ENCODE data around the gene PTPRM.

Gene PTPRM

DNA sequence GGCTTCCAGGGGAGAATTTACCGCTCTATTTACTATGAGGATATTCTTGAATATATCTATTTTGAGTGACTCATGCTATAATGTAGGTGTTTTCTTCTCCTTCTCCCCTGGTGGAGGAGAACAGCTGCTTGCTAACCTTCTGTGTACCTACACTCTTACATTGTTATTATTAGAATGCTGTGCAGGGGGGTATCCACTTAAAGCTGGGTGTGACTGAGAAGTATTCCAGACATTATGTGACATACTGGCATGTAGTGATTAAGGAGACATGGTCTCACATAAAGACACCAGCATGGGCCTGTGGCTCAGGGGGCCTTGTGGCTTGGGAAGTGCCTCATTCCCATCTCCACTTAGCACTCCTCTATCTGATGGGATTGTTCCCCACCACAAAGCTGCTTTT, 287.9 kb downstream of the PTPRM start:
- no peak for TF ChIP-seq POLR2A (IDR thresholded peaks at IDR 0.05; ENCODE audit: low read depth, low read length)
- DNase-seq (ENCODE audit: insufficient read length, low spot score), result no peak
- FAIRE-seq, result no peak

DNA sequence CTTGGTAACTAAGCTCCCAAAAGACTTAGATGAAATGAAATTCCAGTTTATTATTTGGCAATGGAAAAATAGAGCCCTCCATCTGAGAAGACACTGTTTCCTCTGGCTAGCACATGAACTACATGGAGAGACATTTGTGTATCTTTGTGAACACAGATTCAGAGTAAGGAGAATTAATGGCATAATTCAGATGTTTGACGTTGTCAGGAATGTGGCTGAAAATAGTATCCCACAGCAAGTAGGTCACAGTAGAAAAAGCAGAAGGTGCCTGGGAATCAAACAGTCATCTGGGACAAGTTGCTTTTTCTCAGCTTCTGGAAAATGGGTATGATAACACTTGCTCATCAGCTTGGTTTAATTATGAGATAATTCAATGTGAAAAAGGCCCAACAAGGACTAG, 288.6 kb downstream of the PTPRM start:
- TF ChIP-seq POLR2A (IDR thresholded peaks at IDR 0.05; ENCODE audit: low read depth, low read length), result no peak
- FAIRE-seq, result peak; percentile 53

GRCh38 chr18:7856116-7856515, 289.0 kb downstream of the PTPRM start:
- no peak for TF ChIP-seq POLR2A (IDR thresholded peaks at IDR 0.05; ENCODE audit: low read depth, low read length)
- no peak for DNase-seq (ENCODE audit: insufficient read length, low spot score)
- peak; percentile 61 for FAIRE-seq

More for the DNA sequence above, 288.6 kb downstream of the PTPRM start:
- DNase-seq (ENCODE audit: insufficient read length, low spot score), result no peak

DNA sequence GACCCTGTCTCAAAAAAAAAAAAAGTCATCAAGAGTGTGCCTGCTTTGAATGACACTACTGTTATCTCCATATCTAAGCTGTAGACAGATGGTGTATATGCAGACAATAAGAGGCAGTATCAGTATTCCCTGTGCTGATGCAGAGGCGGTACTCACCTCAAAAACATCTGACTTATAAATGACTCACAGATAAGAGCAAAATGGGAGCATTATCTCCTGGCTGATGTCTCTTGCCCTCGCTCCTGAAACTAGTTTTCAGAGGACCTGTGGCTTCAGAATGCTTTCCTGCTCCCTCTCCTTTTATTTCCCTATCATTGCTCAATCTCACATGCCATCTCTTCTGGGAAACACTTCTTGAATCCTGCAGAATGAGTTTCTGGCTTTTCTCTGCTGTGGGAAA, 289.6 kb downstream of the PTPRM start:
- peak; percentile 88 for FAIRE-seq
- no peak for DNase-seq (ENCODE audit: insufficient read length, low spot score)

DNA sequence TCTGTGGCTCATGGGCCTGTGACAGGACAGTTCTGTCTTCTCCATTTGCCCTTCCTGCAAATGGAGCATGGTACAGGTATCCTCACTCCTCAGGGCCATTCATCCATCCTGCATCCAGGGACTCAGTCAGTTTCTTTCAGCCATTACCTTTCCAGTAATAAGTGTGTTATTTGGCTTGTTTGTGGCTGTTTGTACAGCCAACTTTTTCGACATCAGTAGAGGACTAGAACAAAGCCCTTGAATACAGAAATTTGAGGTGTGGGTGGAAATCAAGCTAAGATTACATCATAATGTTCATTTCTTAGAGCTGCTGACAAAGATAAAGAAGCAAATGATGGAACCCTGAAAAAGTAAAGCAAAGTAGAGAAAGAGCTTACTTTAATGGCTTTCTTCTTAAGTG, 290.4 kb downstream of the PTPRM start:
- FAIRE-seq, result no peak
- no peak for DNase-seq (ENCODE audit: insufficient read length, low spot score)
- no peak for TF ChIP-seq POLR2A (IDR thresholded peaks at IDR 0.05; ENCODE audit: low read depth, low read length)

More for the DNA sequence above, 289.6 kb downstream of the PTPRM start:
- TF ChIP-seq POLR2A (IDR thresholded peaks at IDR 0.05; ENCODE audit: low read depth, low read length), result no peak

DNA sequence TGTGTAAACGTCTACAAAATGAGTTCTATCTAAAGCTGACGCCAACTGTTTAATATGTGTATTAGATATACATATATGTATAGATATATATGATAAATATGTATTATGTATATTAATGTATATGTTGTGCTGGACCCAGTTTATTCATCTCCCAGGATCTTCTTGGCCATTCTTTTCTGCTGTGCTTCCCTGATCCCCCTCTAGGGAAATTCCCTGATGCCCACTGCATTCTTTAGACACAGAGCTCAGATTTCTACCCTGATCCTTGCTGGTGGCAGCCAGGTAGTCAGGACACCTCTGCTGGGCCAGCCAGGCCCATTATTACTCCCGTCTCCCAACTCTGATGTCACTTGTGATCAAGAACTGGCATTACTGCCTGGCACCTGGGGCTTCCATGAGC, 292.0 kb downstream of the PTPRM start:
- TF ChIP-seq POLR2A (IDR thresholded peaks at IDR 0.05; ENCODE audit: low read depth, low read length), result no peak
- FAIRE-seq (no peak), DNase-seq (ENCODE audit: insufficient read length, low spot score) (no peak)

DNA sequence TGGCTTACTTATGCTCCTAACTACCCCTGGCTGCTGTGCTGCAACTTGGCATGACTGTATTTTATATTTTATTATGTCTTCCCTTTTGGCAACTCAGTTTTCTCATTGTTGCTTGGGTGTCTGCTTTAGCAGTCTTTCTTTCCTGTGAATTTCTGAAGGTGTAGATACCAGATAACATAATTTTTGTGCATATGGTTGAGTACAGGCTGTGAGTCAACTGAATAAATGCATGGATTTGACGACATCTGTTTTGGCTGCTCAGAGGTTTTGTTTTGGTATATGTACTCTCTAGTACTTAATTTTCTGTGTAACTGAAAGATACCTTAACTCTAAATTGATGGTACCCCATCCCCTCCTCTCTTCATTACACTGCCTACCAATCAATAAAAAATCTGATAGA, 303.1 kb downstream of the PTPRM start:
- no peak for TF ChIP-seq POLR2A (IDR thresholded peaks at IDR 0.05; ENCODE audit: low read depth, low read length)
- FAIRE-seq, result no peak
- no peak for DNase-seq (ENCODE audit: insufficient read length, low spot score)

- no peak for TF ChIP-seq POLR2A (IDR thresholded peaks at IDR 0.05; ENCODE audit: low read depth, low read length)
- no peak for FAIRE-seq
- DNase-seq (ENCODE audit: insufficient read length, low spot score), result no peak
Observed at GRCh38 chr18:7870855-7871254, 303.7 kb downstream of the PTPRM start.

DNA sequence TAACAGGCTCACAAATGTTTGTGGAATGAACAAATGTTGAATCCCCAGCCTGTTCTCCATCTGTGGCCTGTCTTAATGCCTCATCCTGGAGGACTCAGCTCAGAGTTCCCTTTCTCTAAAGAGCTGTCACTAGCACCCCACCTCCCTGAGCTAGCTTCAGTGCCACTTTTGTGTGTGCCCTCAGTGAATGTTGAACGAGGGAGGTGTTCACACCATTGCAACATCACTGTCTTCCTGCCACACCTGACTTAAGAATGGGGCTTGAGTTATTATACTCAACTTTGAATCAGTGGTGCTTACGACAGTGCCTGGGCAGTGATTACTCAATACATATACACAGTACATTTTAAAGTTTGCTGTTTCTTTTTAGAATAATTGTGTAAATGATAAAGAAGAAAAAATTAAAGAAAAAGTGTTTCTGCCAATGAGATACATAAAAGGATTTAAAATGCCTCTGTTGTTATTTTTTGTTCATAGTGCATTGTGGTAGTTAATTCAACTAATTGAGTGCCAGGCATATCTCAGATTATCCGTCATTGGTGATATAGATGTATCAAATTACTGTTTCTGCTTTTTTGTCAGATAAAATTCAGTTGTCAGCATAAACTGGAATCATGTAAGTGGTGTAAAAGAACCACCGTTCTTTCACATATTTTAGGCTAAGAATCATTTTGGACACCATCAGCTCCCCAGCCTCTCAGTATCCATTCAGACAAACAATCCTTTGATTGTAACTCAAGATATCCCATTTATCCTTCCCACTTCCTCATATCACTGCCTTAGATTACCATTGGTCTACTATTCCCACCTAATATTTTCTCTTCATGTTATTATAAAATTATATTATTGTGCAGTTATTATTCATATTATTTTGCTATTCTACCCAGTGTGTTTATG, 304.7 kb downstream of the PTPRM start:
- DNase-seq (ENCODE audit: insufficient read length, low spot score) (no peak), FAIRE-seq (no peak)
- TF ChIP-seq POLR2A (IDR thresholded peaks at IDR 0.05; ENCODE audit: low read depth, low read length), result no peak

DNA sequence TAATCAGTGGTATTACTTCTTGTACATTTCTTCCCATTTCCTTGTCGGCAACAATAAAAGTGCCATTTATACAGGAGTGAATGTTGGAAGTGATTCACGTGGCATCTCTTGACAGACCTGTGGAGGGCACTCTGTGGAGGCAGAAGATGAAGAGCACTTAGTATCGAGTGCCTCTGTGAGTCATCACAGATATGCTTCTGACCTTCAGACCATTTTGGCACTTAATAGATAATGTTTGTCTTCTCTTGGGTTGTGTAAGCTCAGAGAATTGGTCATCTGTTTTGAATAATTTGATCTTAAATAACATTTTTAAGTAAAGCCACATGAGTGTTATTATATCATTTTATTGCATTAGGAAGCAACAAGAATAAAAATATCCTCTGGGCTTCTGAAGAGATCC, 305.5 kb downstream of the PTPRM start:
- DNase-seq (ENCODE audit: insufficient read length, low spot score) (peak; percentile 5), FAIRE-seq (peak; percentile 83)
- no peak for TF ChIP-seq POLR2A (IDR thresholded peaks at IDR 0.05; ENCODE audit: low read depth, low read length)

- DNase-seq (ENCODE audit: insufficient read length, low spot score) (no peak), FAIRE-seq (no peak)
- no peak for TF ChIP-seq POLR2A (IDR thresholded peaks at IDR 0.05; ENCODE audit: low read depth, low read length)
Observed at GRCh38 chr18:7873316-7873715, 306.2 kb downstream of the PTPRM start.

DNA sequence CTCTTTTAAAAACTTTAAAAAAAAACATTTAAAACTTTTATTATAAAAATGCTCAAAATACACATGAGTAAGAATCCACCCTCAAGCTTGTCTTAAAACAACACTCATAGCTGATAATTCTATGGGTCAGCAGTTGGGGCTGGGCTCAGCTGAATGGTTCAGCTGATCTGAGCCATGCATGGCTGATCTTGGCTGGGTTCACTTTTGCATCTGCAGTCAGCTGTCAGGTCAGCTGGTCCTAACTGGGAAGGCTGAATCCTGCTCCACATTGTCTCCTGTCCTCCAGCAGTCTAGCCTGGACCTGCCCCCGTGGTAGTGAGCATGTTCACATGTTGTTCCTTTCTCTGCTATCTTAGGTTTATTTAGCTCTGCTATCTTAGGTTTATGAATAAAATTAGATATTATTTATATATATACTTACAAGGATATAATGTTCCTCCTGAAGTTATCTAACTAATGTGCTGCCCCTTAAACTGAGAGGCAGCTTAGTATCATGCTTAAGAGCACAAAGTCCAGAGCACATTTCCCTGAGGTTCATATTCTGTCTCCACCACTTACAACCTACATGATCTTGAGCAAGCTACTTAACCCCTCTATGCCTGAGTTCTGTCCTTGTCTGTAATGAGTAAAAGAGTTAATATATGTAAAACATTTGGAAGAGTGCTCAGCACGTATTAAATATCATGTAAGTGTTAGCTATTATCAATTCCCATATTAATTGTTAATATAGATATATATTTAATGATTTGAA, 309.4 kb downstream of the PTPRM start:
- FAIRE-seq (no peak), DNase-seq (ENCODE audit: insufficient read length, low spot score) (no peak)
- no peak for TF ChIP-seq POLR2A (IDR thresholded peaks at IDR 0.05; ENCODE audit: low read depth, low read length)

DNA sequence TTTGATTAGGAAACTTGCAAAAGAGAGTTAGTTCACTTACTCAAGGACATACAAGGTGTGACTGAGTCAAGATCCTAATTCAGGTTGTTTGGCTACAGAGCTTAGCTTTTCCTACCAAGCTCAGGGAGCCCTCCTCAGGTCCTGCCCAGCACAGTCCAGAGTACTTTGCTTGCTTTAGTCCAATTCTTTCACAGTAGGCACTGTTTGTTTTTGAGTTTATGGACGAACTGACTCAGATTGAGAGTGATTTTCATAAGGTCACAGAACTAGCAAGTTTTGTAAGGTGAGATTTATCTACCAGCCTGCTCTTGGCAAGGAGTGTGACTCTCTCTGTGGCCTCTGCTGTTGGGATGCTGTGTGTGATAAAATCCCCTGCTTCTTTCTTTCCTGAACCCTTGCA, 310.5 kb downstream of the PTPRM start:
- FAIRE-seq, result peak; percentile 92
- DNase-seq (ENCODE audit: insufficient read length, low spot score), result no peak
- no peak for TF ChIP-seq POLR2A (IDR thresholded peaks at IDR 0.05; ENCODE audit: low read depth, low read length)
